Measurements from ENCODE around the gene TOPBP1. TPM values are rescaled to one million over a fixed set of nuclear protein-coding genes. Genes with fewer than 3 reads are reported as not detected.
"Not testable (repeated sequence)": the region's sequence is repeated elsewhere in the genome, so short reads cannot be mapped to it uniquely, and the experiment has no call there.

Gene TOPBP1
- total RNA-seq, 1 donor: 33.7 TPM

DNA sequence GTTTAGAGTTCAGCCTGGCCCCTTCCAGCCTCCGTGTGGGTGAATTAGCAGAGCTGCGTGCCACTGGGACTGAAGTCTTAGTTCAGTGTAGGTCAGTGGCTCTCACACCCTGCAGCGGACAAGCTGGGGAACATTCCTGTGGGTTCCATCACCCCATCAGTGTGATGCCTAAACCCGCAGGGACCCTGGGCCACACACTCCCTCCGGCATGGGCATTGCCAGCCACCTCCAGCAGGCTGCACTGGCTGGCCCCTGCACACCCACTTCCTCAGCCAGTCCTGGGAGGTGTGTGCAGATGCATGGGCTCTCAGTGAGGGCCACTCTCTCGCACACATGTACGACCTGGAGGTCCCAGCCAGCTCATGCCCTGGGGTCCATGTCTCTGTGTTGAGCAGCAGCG lies 32.1 kb upstream of the TOPBP1 start:
- Histone ChIP-seq H3K4me3 (ENCODE audit: insufficient read depth, low read length) (no peak overlapping the region), H4K20me1 (ENCODE audit: insufficient read depth, low read length) (no peaks in the 10 kb centered on the region), H3K4me2 (ENCODE audit: insufficient read depth, low read length) (no peak overlapping the region), H3K27ac (ENCODE audit: low read depth, low read length) (no peak overlapping the region), H3K79me2 (ENCODE audit: insufficient read depth, low read length) (no peaks in the 10 kb centered on the region), H3K9me3 (ENCODE audit: low read depth, low read length) (no peaks in the 10 kb centered on the region), H3K27me3 (ENCODE audit: insufficient read depth, low read length) (no peaks in the 10 kb centered on the region), H2AFZ (ENCODE audit: low read length) (no peak overlapping the region), H3K4me1 (ENCODE audit: insufficient read depth, low read length) (no peaks in the 10 kb centered on the region), H3K36me3 (ENCODE audit: insufficient read depth, low read length) (no peaks in the 10 kb centered on the region)
- DNase-seq (ENCODE audit: insufficient read length, low spot score, missing footprints): no peak
- TF ChIP-seq, protein P1, sequence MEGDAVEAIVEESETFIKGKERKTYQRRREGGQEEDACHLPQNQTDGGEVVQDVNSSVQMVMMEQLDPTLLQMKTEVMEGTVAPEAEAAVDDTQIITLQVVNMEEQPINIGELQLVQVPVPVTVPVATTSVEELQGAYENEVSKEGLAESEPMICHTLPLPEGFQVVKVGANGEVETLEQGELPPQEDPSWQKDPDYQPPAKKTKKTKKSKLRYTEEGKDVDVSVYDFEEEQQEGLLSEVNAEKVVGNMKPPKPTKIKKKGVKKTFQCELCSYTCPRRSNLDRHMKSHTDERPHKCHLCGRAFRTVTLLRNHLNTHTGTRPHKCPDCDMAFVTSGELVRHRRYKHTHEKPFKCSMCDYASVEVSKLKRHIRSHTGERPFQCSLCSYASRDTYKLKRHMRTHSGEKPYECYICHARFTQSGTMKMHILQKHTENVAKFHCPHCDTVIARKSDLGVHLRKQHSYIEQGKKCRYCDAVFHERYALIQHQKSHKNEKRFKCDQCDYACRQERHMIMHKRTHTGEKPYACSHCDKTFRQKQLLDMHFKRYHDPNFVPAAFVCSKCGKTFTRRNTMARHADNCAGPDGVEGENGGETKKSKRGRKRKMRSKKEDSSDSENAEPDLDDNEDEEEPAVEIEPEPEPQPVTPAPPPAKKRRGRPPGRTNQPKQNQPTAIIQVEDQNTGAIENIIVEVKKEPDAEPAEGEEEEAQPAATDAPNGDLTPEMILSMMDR (IDR thresholded peaks at IDR 0.05; ENCODE audit: extremely low read depth, low read depth, low read length): no peak

GRCh38 chr3:133692759-133693158 lies 31.0 kb upstream of the TOPBP1 start:
- Histone ChIP-seq H3K79me2 (ENCODE audit: insufficient read depth, low read length) (no peaks in the 10 kb centered on the region), H3K27me3 (ENCODE audit: insufficient read depth, low read length) (no peaks in the 10 kb centered on the region), H3K4me3 (ENCODE audit: insufficient read depth, low read length) (no peak overlapping the region), H3K27ac (ENCODE audit: low read depth, low read length) (no peak overlapping the region), H2AFZ (ENCODE audit: low read length) (no peak overlapping the region), H3K36me3 (ENCODE audit: insufficient read depth, low read length) (no peaks in the 10 kb centered on the region), H3K4me1 (ENCODE audit: insufficient read depth, low read length) (no peaks in the 10 kb centered on the region), H3K4me2 (ENCODE audit: insufficient read depth, low read length) (no peak overlapping the region), H3K9me3 (ENCODE audit: low read depth, low read length) (no peaks in the 10 kb centered on the region), H4K20me1 (ENCODE audit: insufficient read depth, low read length) (no peaks in the 10 kb centered on the region)
- no peak for DNase-seq (ENCODE audit: insufficient read length, low spot score, missing footprints)
- TF ChIP-seq, protein P1 (IDR thresholded peaks at IDR 0.05; ENCODE audit: extremely low read depth, low read depth, low read length): no peak

DNA sequence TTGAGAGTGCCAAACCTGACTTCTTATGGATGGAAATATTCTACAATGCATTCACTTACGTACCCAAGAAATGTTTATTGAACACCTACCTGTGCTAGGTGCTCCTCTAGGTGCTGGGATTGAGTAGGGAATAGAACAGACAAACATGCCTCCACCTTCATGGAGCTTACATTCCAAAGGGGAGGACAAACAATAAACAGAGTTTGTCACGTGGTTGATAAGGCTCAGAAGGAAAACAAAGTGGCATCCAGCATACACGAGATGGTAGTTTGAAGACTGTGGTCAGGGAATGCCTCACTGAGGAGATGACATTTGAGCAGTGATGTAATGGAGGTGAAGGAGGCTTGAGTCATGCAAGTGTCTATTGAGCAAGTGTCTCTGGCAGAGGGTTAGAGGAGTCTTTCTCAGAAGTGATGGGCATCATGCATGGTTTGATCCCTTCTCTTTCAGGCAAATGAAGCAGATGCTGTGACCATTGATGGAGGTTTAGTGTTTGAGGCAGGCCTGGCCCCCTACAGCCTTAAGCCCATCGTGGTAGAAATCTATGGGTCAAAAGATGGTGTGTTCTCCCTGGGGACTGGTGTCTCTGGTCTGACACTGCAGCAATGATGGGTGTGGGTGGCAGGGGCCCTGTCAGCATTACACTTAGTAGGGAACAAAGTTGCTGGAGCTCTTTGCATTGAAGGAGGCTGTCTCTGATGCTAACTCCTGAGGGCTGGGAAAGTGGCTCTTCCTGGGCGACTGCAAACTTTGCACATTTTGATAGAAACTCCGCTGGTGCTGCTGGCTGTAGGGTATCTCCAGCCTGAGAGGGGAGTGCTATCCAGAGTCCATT lies 29.7 kb upstream of the TOPBP1 start:
- Histone ChIP-seq H3K36me3 (ENCODE audit: insufficient read depth, low read length) (no peaks in the 10 kb centered on the region), H3K4me2 (ENCODE audit: insufficient read depth, low read length) (no peak overlapping the region), H3K27ac (ENCODE audit: low read depth, low read length) (no peak overlapping the region), H3K4me1 (ENCODE audit: insufficient read depth, low read length) (no peaks in the 10 kb centered on the region), H3K9me3 (ENCODE audit: low read depth, low read length) (no peaks in the 10 kb centered on the region), H3K4me3 (ENCODE audit: insufficient read depth, low read length) (no peak overlapping the region), H3K27me3 (ENCODE audit: insufficient read depth, low read length) (no peaks in the 10 kb centered on the region), H3K79me2 (ENCODE audit: insufficient read depth, low read length) (no peaks in the 10 kb centered on the region), H4K20me1 (ENCODE audit: insufficient read depth, low read length) (no peaks in the 10 kb centered on the region), H2AFZ (ENCODE audit: low read length) (no peak overlapping the region)
- DNase-seq (ENCODE audit: insufficient read length, low spot score, missing footprints): no peak
- TF ChIP-seq, protein P1 (IDR thresholded peaks at IDR 0.05; ENCODE audit: extremely low read depth, low read depth, low read length): no peak

- not testable (repeated sequence) for H3K36me3 ChIP-seq (ENCODE audit: insufficient read depth, low read length); H2AFZ ChIP-seq (ENCODE audit: low read length); H3K4me1 ChIP-seq (ENCODE audit: insufficient read depth, low read length); H3K27ac ChIP-seq (ENCODE audit: low read depth, low read length); H3K9me3 ChIP-seq (ENCODE audit: low read depth, low read length); DNase-seq (ENCODE audit: insufficient read length, low spot score, missing footprints); H3K79me2 ChIP-seq (ENCODE audit: insufficient read depth, low read length); H3K4me3 ChIP-seq (ENCODE audit: insufficient read depth, low read length); H3K4me2 ChIP-seq (ENCODE audit: insufficient read depth, low read length); H4K20me1 ChIP-seq (ENCODE audit: insufficient read depth, low read length)
- H3K27me3 ChIP-seq (ENCODE audit: insufficient read depth, low read length): peaks cover 29% of the 10 kb centered on the region
Measured at GRCh38 chr3:133677993-133678392, 16.3 kb upstream of the TOPBP1 start.

All from osteoblast (primary cell).